MM.1S (cell line): Measurements from ENCODE around the gene WNT8A.

Experiments
- DNase-seq: peaks from one replicate; pipeline ENCODE4 v3.0.0-alpha.2; 2015
- H2AFZ ChIP-seq: fragments of 300-600 bp; sonication (generic); 2 replicates; pipeline ENCODE4 v1.6.0; 2016; ENCODE audit warnings: antibody characterized with exemption, low read length
- H3F3A ChIP-seq: fragments of 300-600 bp; sonication (generic); 2 replicates; pipeline ENCODE4 v1.6.1; 2016; ENCODE audit warnings: mild to moderate bottlenecking, antibody characterized with exemption, low read length, moderate library complexity, mixed read lengths; ENCODE audit not compliant: insufficient read depth
- H3K27ac ChIP-seq: fragments of 300-600 bp; sonication (generic); 2 replicates; pipeline ENCODE4 v1.5.1; 2016; ENCODE audit warnings: mild to moderate bottlenecking, low read length
- H3K27me3 ChIP-seq: fragments of 300-600 bp; sonication (generic); replicated peaks from 2 replicates; pipeline ENCODE4 v1.6.0; 2016; ENCODE audit warnings: low read length; ENCODE audit not compliant: insufficient read depth
- H3K36me3 ChIP-seq: fragments of 300-600 bp; sonication (generic); replicated peaks from 2 replicates; pipeline ENCODE4 v1.6.1; 2016; ENCODE audit warnings: mild to moderate bottlenecking, low read length, mixed read lengths; ENCODE audit not compliant: insufficient read depth
- H3K4me1 ChIP-seq: fragments of 300-600 bp; sonication (generic); 2 replicates; pipeline ENCODE4 v1.6.1; 2016; ENCODE audit warnings: low read length, mixed read lengths
- H3K4me2 ChIP-seq: fragments of 300-600 bp; sonication (generic); 2 replicates; pipeline ENCODE4 v1.6.0; 2016; ENCODE audit warnings: low read depth, low read length
- H3K4me3 ChIP-seq: fragments of 300-600 bp; sonication (generic); 2 replicates; pipeline ENCODE4 v1.5.1; 2016; ENCODE audit warnings: low read length, mixed read lengths
- H3K79me2 ChIP-seq: fragments of 300-600 bp; sonication (generic); 2 replicates; pipeline ENCODE4 v1.6.1; 2016; ENCODE audit warnings: mixed run types, low read length, mixed read lengths
- H3K9ac ChIP-seq: fragments of 300-600 bp; sonication (generic); 2 replicates; pipeline ENCODE4 v1.6.1; 2016; ENCODE audit warnings: low read length, mixed read lengths
- H3K9me2 ChIP-seq: fragments of 300-600 bp; sonication (generic); replicated peaks from 2 replicates; pipeline ENCODE4 v1.6.1; 2016; ENCODE audit warnings: mild to moderate bottlenecking, low read length, mixed read lengths; ENCODE audit not compliant: insufficient read depth
- H3K9me3 ChIP-seq: fragments of 300-600 bp; sonication (generic); replicated peaks from 2 replicates; pipeline ENCODE4 v1.6.1; 2016; ENCODE audit warnings: mild to moderate bottlenecking, low read length, mixed read lengths; ENCODE audit not compliant: insufficient read depth
- H4K20me1 ChIP-seq: fragments of 300-600 bp; sonication (generic); 2 replicates; pipeline ENCODE4 v1.6.1; 2016; ENCODE audit warnings: mild to moderate bottlenecking, low read length, moderate library complexity, mixed read lengths; ENCODE audit not compliant: insufficient read depth
- EZH2 ChIP-seq: fragments of 300-600 bp; sonication (generic); optimal IDR thresholded peaks from 2 replicates; pipeline ENCODE3; 2017; ENCODE audit warnings: low read depth, mild to moderate bottlenecking, antibody characterized with exemption, low read length, mixed read lengths
- EZH2phosphoT487 ChIP-seq: fragments of 300-600 bp; sonication (generic); IDR thresholded peaks from 2 replicates; pipeline ENCODE4 v1.6.1; 2018; ENCODE audit warnings: antibody characterized with exemption, low read length
- TF ChIP-seq, protein P1 (sequence below): fragments of 300-600 bp; sonication (generic); IDR thresholded peaks from 2 replicates; pipeline ENCODE4 v1.5.1; 2016; ENCODE audit warnings: antibody characterized with exemption, low read length, mixed read lengths

WNT8A gene

GRCh38 chr5:138129347-138129746 is 45.5 kb downstream of the WNT8A start:
- Histone ChIP-seq H3K36me3 (no peaks in the 10 kb centered on the region), H3K9me3 (no peaks in the 10 kb centered on the region), H3K27ac (no peak overlapping the region), H3K79me2 (no peaks in the 10 kb centered on the region), H3F3A (no peaks in the 10 kb centered on the region), H3K9ac (no peak overlapping the region), H3K27me3 (no peaks in the 10 kb centered on the region), H3K4me3 (no peak overlapping the region), H2AFZ (no peak overlapping the region), H4K20me1 (no peaks in the 10 kb centered on the region), H3K4me1 (0 out of 2 replicates have a peak, but pooled peaks cover 2% of the 10 kb centered on the region), H3K9me2 (no peaks in the 10 kb centered on the region), H3K4me2 (no peak overlapping the region)
- TF ChIP-seq EZH2phosphoT487 (no peak), EZH2 (no peak)
- TF ChIP-seq, protein P1, sequence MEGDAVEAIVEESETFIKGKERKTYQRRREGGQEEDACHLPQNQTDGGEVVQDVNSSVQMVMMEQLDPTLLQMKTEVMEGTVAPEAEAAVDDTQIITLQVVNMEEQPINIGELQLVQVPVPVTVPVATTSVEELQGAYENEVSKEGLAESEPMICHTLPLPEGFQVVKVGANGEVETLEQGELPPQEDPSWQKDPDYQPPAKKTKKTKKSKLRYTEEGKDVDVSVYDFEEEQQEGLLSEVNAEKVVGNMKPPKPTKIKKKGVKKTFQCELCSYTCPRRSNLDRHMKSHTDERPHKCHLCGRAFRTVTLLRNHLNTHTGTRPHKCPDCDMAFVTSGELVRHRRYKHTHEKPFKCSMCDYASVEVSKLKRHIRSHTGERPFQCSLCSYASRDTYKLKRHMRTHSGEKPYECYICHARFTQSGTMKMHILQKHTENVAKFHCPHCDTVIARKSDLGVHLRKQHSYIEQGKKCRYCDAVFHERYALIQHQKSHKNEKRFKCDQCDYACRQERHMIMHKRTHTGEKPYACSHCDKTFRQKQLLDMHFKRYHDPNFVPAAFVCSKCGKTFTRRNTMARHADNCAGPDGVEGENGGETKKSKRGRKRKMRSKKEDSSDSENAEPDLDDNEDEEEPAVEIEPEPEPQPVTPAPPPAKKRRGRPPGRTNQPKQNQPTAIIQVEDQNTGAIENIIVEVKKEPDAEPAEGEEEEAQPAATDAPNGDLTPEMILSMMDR: no peak
- no peak for DNase-seq

DNA sequence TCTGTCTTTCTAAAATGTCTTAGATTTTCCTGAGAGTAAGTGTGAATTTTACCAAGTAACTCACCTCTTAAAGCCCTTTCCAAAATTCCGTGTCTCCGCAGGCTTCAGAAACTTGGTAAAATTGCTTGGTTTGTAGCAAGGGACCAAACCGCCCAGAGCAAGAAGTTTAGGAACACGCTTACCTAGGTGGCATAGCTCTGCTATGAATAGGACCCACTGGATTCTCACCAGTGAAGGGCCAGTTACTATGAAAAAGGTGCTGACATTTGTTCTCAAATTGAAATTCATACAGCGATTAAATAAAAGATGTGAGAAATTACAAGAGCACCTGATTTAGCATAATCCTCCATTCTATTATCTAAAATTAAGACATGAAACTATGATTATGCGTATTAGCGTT is 48.7 kb downstream of the WNT8A start:
- H3F3A ChIP-seq: no peaks in the 10 kb centered on the region
- H3K9me3 ChIP-seq: no peaks in the 10 kb centered on the region
- H3K27ac ChIP-seq: no peak overlapping the region
- peak overlapping the region; percentile 57 for H3K4me3 ChIP-seq
- no peaks in the 10 kb centered on the region for H3K36me3 ChIP-seq
- H3K27me3 ChIP-seq: no peaks in the 10 kb centered on the region
- H2AFZ ChIP-seq: peak overlapping the region; percentile 50; the same call in 1 of the 2 replicates
- no peaks in the 10 kb centered on the region for H4K20me1 ChIP-seq
- H3K4me2 ChIP-seq: peak overlapping the region; percentile 80
- 0 out of 2 replicates have a peak, but pooled peaks cover 2% of the 10 kb centered on the region for H3K4me1 ChIP-seq
- TF ChIP-seq EZH2phosphoT487: no peak
- no peak for TF ChIP-seq EZH2
- TF ChIP-seq, protein P1: no peak
- H3K9ac ChIP-seq: peak overlapping the region; percentile 22; the same call in 1 of the 2 replicates
- no peak for DNase-seq
- H3K79me2 ChIP-seq: no peaks in the 10 kb centered on the region
- no peaks in the 10 kb centered on the region for H3K9me2 ChIP-seq

- no peaks in the 10 kb centered on the region for H4K20me1 ChIP-seq
- no peaks in the 10 kb centered on the region for H3F3A ChIP-seq
- H3K9me2 ChIP-seq: no peaks in the 10 kb centered on the region
- H3K79me2 ChIP-seq: no peaks in the 10 kb centered on the region
- H3K36me3 ChIP-seq: no peaks in the 10 kb centered on the region
- H3K27ac ChIP-seq: no peak within 1 kb of the TSS
- no peaks in the 10 kb centered on the region for H3K4me1 ChIP-seq
- H2AFZ ChIP-seq: peak within 1 kb of the TSS; percentile 52
- no peak within 1 kb of the TSS; the same call in 1 of the 2 replicates for H3K9ac ChIP-seq
- peak; percentile 75 for DNase-seq
- peak within 1 kb of the TSS; percentile 40 for H3K4me3 ChIP-seq
- H3K9me3 ChIP-seq: no peaks in the 10 kb centered on the region
- H3K4me2 ChIP-seq: peak within 1 kb of the TSS; percentile 49
- TF ChIP-seq EZH2phosphoT487: no peak
- TF ChIP-seq EZH2: no peak
- TF ChIP-seq, protein P1: no peak
- H3K27me3 ChIP-seq: no peaks in the 10 kb centered on the region
Observed at GRCh38 chr5:138138949-138139780, 55.3 kb downstream of the WNT8A start, which contains the start of gene NME5. NME5 (minus strand) TSS chr5:138139428; CDS start chr5:138138780, 648 bp downstream.
